ENCODE measurements around the gene GRIN1.

The GRIN1 gene

GRCh38 chr9:137192448-137192780 is 53.5 kb downstream of the GRIN1 start:
- POLR2A ChIA-PET, result interaction anchor here (1.7 to 2.1 kb wide), 2 partner anchors 8 to 35 kb away, joined by 4 to 8 read pairs; partner anchors contain the start of genes RNF224 and TPRN
- DNase-seq (ENCODE audit: low read depth, low spot score), result no peak
- no peak for TF ChIP-seq CTCF (IDR thresholded peaks at IDR 0.05; ENCODE audit: insufficient read depth, low read length, missing control alignments)
- CTCF ChIA-PET, result interaction anchor here (0.9 to 1.4 kb wide), 2 partner anchors 8 to 35 kb away, joined by 3 to 5 read pairs; partner anchors contain the start of genes RNF224 and TPRN
- no peak overlapping the region for H3K4me3 ChIP-seq (ENCODE audit: low read depth, low read length)

DNA sequence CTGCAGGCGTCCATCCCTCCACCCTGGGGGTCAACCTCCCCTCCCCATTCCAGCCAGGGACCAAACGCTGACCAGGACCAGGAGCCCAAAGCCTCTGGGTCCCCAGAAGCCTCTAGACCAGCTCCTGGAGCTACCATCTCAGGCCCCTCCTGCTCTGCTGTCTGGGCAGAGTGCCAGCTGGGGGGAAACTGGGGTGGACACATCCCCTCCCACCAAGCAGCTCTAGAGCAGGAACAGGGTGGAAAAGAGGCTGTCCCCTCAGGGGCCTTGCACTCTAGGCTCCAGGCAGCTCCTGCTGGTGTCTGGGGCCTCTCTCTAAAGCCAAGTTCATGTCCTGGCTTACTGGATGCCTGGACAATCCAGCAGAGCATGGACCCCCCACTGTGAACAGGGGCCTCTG is 53.9 kb downstream of the GRIN1 start:
- ChIA-PET CTCF (interaction anchor here (0.9 to 1.4 kb wide), 2 partner anchors 8 to 35 kb away, joined by 3 to 5 read pairs; partner anchors contain the start of genes RNF224 and TPRN), POLR2A (interaction anchor here (1.0 to 1.7 kb wide), 2 partner anchors 34 to 48 kb away, joined by 3 to 4 read pairs; partner anchors contain the start of genes RNF224 and TUBB4B)
- TF ChIP-seq CTCF (IDR thresholded peaks at IDR 0.05; ENCODE audit: insufficient read depth, low read length, missing control alignments), result no peak
- no peak overlapping the region for H3K4me3 ChIP-seq (ENCODE audit: low read depth, low read length)
- no peak for DNase-seq (ENCODE audit: low read depth, low spot score)

DNA sequence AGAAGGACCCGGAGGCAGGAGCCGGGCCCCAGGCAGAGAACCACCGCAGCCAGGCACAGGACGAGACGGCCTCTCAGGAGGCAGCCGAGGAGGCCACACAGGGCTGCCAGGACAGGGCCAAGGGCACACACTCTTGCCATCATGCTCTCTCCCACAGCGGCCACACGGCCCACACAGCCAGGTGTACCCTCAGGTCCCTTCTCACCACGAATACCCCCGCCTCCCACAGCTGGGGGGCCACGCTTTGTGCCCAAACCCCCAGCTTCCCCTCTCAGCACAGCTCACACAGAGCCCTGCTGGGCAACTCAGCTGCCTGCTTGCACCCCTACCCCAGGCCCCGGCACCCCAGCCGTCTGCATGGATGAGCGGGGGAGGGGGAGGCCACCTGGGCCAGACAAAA is 54.8 kb downstream of the GRIN1 start:
- H3K4me3 ChIP-seq (ENCODE audit: low read depth, low read length), result no peak overlapping the region
- ChIA-PET CTCF (interaction anchor here (1.9 kb wide), 1 partner anchor 43 kb away, joined by 6 read pairs; no protein-coding TSS in a partner anchor), POLR2A (interaction anchor here (1.0 to 1.3 kb wide), 2 partner anchors 47 to 49 kb away, joined by 3 to 4 read pairs; partner anchors contain the start of gene TUBB4B)
- TF ChIP-seq CTCF (IDR thresholded peaks at IDR 0.05; ENCODE audit: insufficient read depth, low read length, missing control alignments), result no peak
- DNase-seq (ENCODE audit: low read depth, low spot score), result no peak

- TF ChIP-seq CTCF (IDR thresholded peaks at IDR 0.05; ENCODE audit: insufficient read depth, low read length, missing control alignments), result no peak
- CTCF ChIA-PET, result interaction anchor here (1.2 to 1.9 kb wide), 2 partner anchors 13 to 42 kb away, joined by 3 to 6 read pairs; no protein-coding TSS in a partner anchor
- no peak overlapping the region for H3K4me3 ChIP-seq (ENCODE audit: low read depth, low read length)
- POLR2A ChIA-PET, result interaction anchor here (1.3 to 1.8 kb wide), 2 partner anchors 46 to 48 kb away, joined by 4 to 6 read pairs; partner anchors contain the start of gene TUBB4B
- DNase-seq (ENCODE audit: low read depth, low spot score), result no peak
Observed at GRCh38 chr9:137194388-137194787, 55.4 kb downstream of the GRIN1 start.

GRCh38 chr9:137194909-137195308 is 56.0 kb downstream of the GRIN1 start:
- no peak for TF ChIP-seq CTCF (IDR thresholded peaks at IDR 0.05; ENCODE audit: insufficient read depth, low read length, missing control alignments)
- no peak overlapping the region for H3K4me3 ChIP-seq (ENCODE audit: low read depth, low read length)
- POLR2A ChIA-PET, result interaction anchor here (1.3 to 1.8 kb wide), 2 partner anchors 46 to 47 kb away, joined by 4 to 6 read pairs; partner anchors contain the start of gene TUBB4B
- CTCF ChIA-PET, result interaction anchor here (1.2 to 1.9 kb wide), 3 partner anchors 9 to 42 kb away, joined by 3 to 6 read pairs (median 3); no protein-coding TSS in a partner anchor
- DNase-seq (ENCODE audit: low read depth, low spot score), result no peak

DNA sequence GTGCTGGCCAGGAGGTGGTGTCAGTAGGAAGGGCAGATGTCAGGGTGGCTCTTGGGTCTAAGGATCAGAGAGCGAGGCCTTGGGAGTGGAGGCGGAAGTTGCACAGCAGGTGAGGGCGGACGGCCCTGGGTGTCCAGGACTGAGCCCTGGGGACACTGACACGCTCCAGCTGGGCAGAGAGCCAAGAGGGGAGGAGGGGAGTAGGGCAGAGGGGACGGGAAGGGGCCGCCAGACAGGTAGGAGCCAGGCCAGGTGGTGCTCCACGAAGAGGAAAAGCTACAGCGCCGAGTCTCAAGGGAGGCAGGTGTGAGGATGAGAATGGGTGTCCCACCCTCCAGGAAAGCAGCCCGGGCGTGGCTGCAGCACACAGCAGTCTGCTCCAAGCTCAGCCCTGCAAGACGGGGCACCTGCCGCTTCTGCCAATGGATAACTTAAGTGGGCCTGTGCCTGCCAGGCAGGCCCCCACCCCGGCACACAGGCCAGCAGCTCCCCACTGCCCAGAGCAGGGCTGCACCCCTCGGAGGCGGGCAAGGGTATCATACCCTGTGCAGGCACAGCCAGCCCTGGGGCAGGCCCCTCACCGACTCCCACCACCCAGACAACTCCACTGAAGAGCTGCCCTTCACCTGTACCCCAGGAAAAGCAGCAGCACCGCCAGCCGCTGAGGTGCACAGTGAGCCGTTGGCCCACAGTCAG is 56.7 kb downstream of the GRIN1 start:
- H3K4me3 ChIP-seq (ENCODE audit: low read depth, low read length), result no peak overlapping the region
- no peak for TF ChIP-seq CTCF (IDR thresholded peaks at IDR 0.05; ENCODE audit: insufficient read depth, low read length, missing control alignments)
- ChIA-PET CTCF (interaction anchor here (1.2 to 1.4 kb wide), 2 partner anchors 8 to 12 kb away, joined by 3 read pairs; no protein-coding TSS in a partner anchor), POLR2A (interaction anchor here (1.8 kb wide), 1 partner anchor 45 kb away, joined by 6 read pairs; the partner anchor contains the start of gene TUBB4B)
- DNase-seq (ENCODE audit: low read depth, low spot score), result no peak

Data from AG04449 (cell line).